HK-2 (cell line): ENCODE results near the gene SUSD3.

Source experiments
- DNase-seq: peaks from one replicate; pipeline ENCODE4 v3.0.0-alpha.2; 2018; ENCODE audit not compliant: unreplicated experiment

Gene SUSD3

GRCh38 chr9:93076101-93076791, 17.7 kb downstream of the SUSD3 start:
- DNase-seq = no peak

DNA sequence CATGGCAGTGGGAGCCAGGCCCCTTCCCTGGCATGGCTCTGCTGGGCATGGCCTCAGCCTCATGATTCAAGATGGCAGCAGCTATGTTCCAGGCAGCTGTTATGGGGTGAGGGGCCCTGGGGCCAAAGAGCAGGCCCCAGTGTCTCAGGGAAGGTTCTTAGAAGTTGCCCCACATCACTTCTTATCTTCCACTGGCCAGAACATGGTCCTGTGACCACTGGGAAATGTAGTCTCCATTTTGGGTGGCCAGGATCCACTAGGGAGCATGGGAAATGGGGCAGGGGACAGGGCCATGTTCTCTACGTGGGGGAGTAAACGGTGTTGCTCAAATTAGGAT, 18.3 kb downstream of the SUSD3 start:
- DNase-seq = no peak

- DNase-seq = no peak
These were observed 18.9 kb downstream of the SUSD3 start for GRCh38 chr9:93077367-93077766.

DNA sequence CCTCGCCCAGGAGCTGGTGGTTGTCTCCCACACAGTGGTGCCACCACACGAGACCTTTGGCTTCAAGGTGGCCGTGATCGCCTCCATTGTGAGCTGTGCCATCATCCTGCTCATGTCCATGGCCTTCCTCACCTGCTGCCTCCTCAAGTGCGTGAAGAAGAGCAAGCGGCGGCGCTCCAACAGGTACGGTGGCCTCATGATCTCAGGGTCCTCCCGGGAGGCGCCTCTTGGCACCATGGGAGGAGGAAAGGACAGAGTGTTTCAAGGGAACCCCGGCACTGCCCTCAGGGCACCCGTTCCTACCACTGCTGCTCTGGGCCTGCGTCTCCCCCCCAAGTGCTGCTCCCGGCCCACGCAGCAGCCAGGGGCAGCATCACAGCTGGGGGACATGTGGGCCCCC, 19.3 kb downstream of the SUSD3 start:
- DNase-seq = no peak

- DNase-seq = no peak
These were observed 20.9 kb downstream of the SUSD3 start for GRCh38 chr9:93079371-93079770.

DNA sequence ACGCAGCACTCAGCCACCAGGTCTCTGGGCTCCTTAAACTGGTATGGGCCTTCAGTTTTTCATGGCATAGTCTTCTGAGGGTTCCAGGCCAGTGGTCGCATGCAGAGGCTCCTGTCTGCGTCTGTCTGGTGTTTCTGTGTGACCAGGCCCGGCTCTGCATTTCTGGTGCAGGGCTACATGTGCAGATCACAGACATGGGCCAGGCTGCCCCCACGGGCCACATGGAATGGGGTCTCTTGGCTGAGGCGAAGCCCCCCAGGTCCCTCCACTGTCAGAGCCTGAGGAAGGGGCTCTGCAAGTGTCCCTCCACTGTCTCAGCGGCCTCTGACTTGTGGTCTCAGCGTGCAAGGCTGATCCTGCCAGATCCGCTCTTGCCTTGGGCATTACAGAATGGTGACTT, 21.9 kb downstream of the SUSD3 start:
- no peak for DNase-seq

DNA sequence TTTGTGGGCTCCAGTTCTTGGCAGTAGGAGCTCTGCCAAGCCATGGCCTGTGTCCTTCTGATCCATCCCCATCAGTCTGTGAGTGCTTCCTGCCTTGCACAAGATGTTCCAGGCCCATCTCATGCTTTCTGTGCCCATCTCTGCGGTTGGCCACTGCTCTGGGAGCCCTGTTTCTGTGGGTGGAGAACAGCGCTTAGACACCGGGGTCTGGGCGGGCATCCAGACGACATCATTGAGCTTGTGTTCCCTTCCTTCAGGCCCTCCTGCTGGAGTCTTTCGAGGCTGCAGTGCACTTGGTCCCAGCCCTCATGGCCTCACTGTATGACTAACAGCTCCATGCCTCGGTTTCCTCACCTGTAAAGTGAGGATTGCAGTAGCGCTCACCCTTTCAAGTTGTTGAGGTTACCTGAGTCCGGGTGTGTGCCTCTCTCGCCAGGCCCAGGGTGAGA, 22.6 kb downstream of the SUSD3 start:
- DNase-seq = no peak

- no peak for DNase-seq
These were observed 23.4 kb downstream of the SUSD3 start for GRCh38 chr9:93081931-93082330.

DNA sequence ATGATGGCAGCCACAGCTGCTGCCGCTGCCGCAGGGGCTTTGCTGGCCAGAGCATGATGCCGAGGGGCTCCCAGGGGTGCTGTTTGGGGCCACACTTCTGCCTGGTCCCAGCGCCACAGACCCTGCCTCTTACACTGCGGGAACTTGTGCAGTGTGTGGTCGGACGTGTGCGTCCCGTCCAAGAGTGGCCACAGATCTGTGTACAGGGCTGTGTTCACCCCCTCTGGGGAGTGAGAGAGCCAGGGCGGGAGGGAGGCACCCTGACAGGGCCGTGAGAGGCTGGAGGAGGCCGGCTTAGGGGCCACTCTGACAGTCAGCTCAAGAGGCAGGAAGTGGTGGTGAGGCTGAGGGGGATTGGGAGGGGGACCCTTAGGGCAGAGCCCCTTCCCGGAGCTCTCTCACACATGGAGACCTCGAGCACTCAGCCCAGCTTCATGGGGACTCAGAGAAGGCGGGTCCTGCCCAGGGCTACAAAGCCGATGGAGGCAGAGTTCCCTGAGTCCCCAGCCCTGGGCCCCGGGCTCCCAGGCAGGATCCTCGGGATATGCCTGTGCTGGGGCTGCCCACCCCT, 24.4 kb downstream of the SUSD3 start:
- no peak for DNase-seq

- DNase-seq = no peak
These were observed 25.3 kb downstream of the SUSD3 start for GRCh38 chr9:93083592-93084470.

GRCh38 chr9:93084471-93084881, 26.0 kb downstream of the SUSD3 start:
- no peak for DNase-seq

DNA sequence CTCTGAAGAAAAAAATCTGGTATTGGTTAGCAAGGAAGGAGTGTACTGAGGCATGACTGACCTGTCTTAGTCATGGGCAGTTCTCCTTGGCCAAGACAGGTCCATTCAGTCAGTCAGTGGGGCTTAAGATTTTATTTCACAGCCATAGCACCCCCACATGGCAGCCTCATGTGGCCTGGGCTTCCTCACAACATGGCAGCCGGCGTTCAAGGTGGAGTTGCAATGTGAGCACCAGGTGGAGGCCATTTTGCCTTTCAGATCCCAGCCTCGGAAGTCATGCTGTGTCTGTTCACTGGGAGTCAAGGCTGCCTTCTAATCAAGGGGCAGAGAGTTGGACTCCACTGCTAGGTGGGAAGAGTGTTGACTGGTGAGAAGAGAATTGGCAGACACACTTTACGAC, 27.2 kb downstream of the SUSD3 start:
- DNase-seq = no peak

DNA sequence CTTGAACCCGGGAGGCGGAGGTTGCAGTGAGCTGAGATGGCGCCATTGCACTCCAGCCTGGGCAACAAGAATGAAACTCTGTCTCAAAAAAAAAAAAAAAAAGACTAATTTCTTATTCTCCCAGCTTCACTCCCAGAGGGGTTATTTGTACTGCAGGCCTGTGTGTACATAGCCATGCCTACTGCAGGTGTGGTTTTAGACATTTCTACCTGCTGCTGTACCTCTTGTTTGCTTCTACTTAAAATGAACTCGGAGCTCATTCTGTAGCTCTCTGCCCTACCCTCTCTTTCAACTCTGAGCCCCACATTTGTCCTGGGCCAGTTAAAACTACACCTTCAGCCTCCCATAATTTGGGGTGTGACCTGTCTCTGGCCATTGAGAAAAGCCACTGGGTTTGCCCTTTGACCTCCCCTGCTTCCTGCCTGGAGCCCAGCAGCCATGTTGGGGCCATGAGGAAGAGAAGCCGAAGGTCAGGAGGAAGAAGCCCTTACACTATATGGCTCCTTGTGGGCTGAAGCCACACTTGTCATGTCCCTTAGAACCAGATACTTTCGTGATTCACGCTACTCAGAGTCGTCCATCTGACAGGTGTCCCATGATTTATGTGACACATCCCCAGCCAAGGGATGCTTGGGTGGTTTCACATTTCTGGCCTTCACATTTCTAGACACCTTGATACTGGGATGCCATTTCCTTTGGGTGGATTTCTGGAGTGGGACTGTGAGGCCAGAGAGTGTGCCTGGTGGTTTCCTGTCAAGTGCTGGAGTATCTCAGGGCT, 28.1 kb downstream of the SUSD3 start:
- DNase-seq = no peak

GRCh38 chr9:93087971-93088655, 29.6 kb downstream of the SUSD3 start:
- no peak for DNase-seq

- no peak for DNase-seq
These were observed 30.1 kb downstream of the SUSD3 start for GRCh38 chr9:93088656-93089015.

GRCh38 chr9:93089024-93089423, 30.5 kb downstream of the SUSD3 start:
- no peak for DNase-seq

DNA sequence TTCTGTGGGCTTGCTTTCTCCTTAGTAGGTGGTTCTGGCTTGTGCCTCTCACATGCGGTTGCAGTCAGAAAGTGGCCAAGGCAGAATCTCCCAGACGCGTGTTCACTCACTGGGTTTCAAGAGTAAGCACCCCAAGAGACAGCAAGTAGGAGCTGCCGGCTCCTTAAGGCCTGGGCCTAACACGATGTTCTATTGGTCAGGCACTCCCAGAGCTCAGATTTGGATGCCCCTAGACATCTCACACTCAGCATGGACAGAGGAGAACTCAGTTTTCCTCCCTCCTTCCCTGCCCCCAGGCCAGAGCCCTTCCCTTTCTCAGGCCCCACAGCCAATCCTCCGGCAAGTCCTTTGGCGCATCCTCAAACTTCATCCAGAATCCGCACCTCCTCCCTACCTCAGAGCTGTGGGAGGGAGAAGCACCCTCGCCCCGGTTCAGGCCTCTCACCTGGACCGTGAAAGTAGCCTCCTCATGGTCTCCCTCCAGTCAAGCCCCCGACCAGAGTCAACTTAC, 31.0 kb downstream of the SUSD3 start:
- no peak for DNase-seq

GRCh38 chr9:93090091-93090655, 31.7 kb downstream of the SUSD3 start:
- no peak for DNase-seq

DNA sequence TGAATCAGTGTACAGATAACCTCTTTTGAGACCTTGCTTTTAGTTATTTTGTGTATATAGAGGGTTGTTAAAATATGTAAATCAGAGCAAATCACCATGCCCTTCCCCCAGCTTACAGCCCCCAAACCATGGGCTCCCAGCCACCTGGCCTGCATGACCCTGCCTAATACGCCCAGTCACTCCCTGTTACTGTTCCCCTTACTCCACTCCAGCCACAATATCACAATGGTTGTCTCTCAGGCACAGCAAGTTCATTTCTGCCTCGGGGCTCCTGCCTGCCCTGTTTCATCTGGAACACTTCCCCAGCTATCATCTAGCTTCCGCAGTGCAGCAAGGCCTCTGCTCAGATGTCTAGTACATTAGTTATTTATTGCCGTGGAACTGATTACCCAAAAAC, 32.6 kb downstream of the SUSD3 start:
- DNase-seq = no peak

GRCh38 chr9:93091453-93092081, 33.1 kb downstream of the SUSD3 start:
- peak; percentile 46 for DNase-seq
